ENCODE results near the gene MCOLN1.

The MCOLN1 gene

DNA sequence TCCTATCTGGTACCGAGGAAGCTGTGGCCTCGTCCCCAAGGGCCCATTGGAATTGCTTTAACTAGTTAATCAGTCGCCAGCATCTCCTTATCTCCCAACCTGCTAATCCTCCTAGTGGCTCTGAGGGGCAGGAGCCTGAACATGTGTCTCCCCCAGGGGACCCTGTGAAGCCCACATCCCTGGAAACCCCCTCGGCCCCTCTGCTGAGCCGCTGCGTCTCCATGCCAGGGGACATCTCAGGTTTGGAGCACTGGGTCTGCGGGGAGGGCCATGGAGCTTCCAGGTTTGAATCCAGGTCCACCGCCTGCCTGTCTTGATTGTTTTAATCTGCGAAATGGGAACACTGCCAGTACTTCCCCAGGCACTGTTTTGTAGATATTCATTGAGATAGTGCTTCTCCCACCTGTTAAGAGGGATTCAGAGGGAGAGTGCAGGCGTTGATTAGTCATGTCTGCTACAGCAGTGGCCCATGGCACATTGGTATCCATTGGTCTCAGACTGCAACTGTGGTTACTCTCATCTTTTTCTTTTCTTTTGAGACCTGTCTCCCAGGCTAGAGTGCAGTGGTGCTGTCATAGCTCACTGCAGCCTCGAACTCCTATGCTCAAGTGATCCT is 19.5 kb downstream of the MCOLN1 start:
- DNase-seq (ENCODE audit: low read depth in 1 of 2, low spot score in 1 of 2): no peak

- no peak for DNase-seq (ENCODE audit: low read depth in 1 of 2, low spot score in 1 of 2)
Measured at GRCh38 chr19:7542556-7543348, 20.3 kb downstream of the MCOLN1 start.

- no peak for DNase-seq (ENCODE audit: low read depth in 1 of 2, low spot score in 1 of 2)
Measured at GRCh38 chr19:7544626-7545025, 22.2 kb downstream of the MCOLN1 start.

DNA sequence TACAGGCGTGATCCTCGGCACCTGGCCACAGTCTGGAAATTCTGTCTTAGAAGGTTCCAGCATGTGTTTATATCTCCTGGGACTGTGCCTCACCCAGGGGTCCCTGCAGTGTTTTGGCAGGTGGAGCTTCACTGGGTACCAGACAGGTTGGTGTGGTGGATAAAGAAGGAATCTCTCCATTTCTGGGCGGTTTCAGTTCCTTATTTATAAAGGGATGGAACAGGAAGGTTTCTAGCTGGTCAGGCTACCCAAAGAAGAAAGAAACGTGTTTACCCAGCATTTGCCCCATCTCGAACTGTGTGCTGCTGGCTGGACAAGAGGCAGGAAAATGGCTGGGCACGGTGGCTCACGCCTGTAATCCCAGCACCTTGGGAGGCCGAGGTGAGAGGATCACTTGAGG is 22.9 kb downstream of the MCOLN1 start:
- no peak for DNase-seq (ENCODE audit: low read depth in 1 of 2, low spot score in 1 of 2)

DNA sequence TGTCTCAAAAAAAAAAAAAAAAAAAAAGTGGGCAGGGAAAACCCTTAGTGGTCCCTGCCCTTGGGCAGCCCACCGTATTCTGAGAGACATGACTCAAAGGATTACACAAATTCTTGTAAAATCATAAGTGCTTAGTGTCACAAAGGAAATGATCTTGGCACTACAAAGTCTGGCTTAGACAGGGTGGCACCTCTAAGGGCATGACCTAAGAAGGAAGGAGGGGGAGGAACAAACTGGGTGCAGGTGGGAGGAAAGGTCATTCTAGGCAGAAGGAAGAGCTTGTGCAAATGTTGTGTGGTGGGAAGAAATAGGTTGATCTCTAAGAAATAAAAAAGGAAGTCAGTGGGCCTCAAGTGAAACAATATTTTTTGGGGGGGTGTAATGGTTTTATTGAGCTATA is 23.5 kb downstream of the MCOLN1 start:
- no peak for DNase-seq (ENCODE audit: low read depth in 1 of 2, low spot score in 1 of 2)

DNA sequence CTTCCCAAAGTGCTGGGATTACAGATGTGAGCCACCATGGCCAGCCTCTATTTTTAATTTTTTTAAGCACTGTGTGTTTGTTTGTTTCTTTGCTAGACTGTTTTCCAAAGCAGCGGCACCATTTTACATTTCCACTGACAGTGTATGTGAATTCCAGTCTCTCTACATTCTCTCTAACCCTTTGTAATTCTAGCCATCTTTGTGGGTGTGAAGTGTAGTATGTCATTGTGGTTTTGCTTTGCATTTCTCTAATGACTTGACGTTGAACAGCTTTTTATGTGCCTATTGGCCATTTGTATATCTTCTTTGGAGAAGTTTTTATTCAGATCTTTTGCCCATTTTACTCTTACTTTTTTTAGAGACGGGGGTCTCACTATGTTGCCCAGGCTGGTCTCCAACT is 24.7 kb downstream of the MCOLN1 start:
- DNase-seq (ENCODE audit: low read depth in 1 of 2, low spot score in 1 of 2): no peak

GRCh38 chr19:7549429-7550148 is 27.2 kb downstream of the MCOLN1 start:
- DNase-seq (ENCODE audit: low read depth in 1 of 2, low spot score in 1 of 2): no peak

GRCh38 chr19:7550169-7550770 is 27.8 kb downstream of the MCOLN1 start:
- no peak for DNase-seq (ENCODE audit: low read depth in 1 of 2, low spot score in 1 of 2)

DNA sequence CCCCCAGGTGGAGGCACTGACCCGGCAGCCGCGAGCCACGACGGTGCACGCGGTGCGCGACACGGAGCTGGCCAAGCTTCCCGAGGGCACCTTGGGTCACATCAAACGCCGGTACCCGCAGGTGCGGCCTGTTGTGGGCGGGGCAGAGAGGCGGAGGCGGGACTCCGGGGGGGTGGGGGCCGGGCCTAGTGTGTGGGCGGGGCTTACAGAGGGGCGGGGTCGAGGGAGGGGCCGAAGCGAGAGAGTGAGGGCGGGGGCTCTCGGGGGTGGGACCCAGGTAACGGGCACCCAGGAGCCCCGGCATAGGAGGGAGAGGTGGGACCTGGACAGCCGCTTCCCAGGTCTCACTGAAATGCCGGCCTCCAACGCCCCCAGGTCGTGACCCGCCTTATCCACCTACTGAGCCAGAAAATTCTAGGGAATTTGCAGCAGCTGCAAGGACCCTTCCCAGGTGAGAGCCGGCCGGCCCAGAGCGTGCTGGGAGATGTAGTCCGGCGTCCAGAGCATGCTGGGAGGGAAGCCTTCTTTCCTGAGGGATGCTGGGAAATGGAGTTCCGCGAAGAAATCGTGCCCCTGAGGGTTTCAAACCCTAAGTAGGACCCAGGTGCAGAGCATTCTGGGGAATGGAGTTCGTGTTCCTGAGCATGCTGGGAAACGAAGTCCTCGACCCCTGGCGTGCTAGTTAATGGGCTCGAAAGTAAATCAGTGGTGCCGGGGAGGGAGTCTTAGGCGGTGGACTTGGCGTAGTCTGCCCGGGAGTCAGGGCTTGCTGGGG is 28.8 kb downstream of the MCOLN1 start:
- DNase-seq (ENCODE audit: low read depth in 1 of 2, low spot score in 1 of 2): no peak

DNA sequence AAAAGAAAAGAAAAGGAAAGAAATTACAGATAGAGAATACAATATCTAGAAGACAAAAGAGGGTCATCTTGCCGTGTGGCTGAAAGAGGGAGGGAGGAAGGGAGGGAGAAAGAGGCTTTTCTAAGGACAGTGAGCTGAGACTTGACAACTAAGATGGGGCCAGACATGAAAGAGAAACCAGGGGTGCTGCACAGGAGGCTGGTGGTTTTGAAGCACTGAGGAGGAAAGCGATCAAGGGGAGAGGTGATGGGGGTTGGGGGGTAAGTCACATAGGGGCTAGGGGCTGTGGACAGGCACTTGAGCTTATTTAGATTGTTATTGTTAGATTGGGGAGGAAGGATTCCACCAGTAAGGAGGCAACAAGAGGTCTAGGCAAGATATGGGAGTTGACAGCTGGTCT is 30.4 kb downstream of the MCOLN1 start:
- DNase-seq (ENCODE audit: low read depth in 1 of 2, low spot score in 1 of 2): no peak

GRCh38 chr19:7554565-7554964 is 32.1 kb downstream of the MCOLN1 start:
- DNase-seq (ENCODE audit: low read depth in 1 of 2, low spot score in 1 of 2): no peak

- no peak for DNase-seq (ENCODE audit: low read depth in 1 of 2, low spot score in 1 of 2)
Measured at GRCh38 chr19:7554990-7555864, 32.8 kb downstream of the MCOLN1 start.

GRCh38 chr19:7556696-7557315 is 34.4 kb downstream of the MCOLN1 start:
- DNase-seq (ENCODE audit: low read depth in 1 of 2, low spot score in 1 of 2): no peak

DNA sequence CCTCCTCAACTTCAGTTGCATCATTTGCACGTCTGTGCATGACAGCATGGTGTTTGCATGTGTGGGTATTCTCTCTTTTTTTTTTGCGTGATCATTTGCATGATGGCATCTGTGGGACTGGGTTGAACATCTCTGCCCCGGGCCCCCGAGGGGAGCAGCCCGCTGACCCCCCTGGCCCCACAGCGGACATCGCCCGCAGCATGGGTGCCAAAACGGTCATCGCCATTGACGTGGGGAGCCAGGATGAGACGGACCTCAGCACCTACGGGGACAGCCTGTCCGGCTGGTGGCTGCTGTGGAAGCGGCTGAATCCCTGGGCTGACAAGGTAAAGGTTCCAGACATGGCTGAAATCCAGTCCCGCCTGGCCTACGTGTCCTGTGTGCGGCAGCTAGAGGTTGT is 36.2 kb downstream of the MCOLN1 start:
- DNase-seq (ENCODE audit: low read depth in 1 of 2, low spot score in 1 of 2): no peak

GRCh38 chr19:7559102-7559501 is 36.7 kb downstream of the MCOLN1 start:
- no peak for DNase-seq (ENCODE audit: low read depth in 1 of 2, low spot score in 1 of 2)

DNA sequence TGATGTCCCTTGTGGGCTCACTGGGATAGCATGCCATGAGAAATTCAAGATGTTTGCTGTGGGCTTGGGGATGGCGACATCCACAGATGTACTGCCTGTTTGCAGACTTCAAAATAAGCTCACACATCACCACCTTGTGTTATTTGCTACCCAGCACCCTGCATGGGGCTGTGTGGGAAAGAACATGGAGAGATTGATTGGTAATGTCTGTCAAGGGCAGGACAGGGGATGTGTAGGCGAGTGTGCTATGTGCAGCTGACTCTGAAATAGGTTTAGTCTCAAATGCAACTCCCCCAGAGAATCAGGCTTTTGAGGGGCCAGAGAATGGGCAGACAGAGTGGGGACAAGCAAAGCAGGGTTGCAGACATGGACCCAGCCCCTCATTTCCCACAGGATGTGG is 37.8 kb downstream of the MCOLN1 start:
- no peak for DNase-seq (ENCODE audit: low read depth in 1 of 2, low spot score in 1 of 2)

DNA sequence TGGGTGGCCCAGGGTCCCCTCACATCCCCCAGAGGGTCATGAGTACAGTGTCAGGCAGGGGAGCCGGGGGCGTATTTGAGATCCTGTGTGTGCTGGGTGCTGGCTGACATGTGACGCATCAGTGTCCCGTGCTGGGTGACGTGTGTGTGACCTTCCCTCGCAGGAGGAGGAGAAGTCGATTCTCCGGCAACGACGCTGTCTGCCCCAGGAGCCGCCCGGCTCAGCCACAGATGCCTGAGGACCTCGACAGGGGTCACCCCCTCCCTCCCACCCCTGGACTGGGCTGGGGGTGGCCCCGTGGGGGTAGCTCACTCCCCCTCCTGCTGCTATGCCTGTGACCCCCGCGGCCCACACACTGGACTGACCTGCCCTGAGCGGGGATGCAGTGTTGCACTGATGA is 38.9 kb downstream of the MCOLN1 start:
- no peak for DNase-seq (ENCODE audit: low read depth in 1 of 2, low spot score in 1 of 2)

DNA sequence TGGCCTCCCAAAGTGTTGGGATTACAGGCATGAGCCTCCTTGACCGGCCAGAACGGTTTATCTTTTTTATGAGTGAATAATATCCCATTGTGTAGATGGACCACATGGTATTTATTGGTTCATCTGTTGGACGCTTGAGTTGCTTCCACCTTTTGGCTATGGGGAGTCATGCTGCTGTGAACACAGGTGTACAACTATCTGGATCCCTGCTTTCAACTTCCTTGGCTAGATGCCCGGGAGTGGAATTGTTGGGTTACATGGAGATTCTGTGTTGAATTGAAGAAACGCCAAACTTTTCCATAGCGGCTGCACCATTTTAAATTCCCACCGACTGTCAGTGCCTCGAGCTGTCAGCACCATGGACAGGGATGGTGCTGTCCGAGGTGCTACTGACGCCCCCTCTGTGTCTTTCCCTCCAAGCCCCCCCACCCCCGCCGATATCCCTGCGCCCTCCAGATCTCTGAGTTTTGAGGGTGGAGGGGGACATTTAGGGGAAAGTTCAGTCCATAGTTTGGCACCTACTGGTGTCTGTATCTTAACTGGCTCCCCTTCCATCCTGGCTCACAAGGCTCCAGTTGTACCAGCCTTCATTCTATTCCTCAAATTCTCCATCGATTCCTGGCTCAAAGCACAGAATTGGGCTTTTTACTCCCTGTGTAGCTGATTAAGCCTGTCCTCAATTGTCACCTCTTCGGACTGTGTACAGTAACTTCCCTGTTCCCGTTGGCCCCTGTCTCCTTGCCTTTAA is 40.4 kb downstream of the MCOLN1 start:
- DNase-seq (ENCODE audit: low read depth in 1 of 2, low spot score in 1 of 2): no peak

DNA sequence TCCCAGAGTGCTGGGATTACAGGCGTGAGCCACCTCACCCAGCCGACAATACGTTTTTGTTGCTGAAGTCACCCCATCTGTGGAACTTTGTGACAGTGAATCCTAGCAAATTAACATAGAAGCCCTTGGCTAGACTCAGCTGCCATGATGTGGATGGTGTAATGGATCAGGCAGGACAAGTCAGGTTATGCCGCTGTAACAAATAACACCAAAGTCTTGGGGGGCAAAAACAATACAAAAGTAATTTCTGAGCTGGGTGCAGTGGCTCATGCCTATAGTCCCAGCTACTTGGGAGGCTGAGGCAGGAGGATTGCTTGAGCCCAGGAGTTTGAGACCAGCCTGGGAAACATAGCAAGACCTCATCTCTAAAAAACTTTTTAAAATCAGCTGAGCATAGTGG is 42.4 kb downstream of the MCOLN1 start:
- DNase-seq (ENCODE audit: low read depth in 1 of 2, low spot score in 1 of 2): no peak
